Suppressor macrophage (primary cell): Measurements from ENCODE around the gene RHOV.

Experiments used
- DNase-seq, 4 experiments: peaks; one replicate each; pipeline ENCODE4 v3.0.0-alpha.2; 2020 to 2022

The RHOV gene

GRCh38 chr15:40845036-40845435 lies 29.0 kb downstream of the RHOV start:
- DNase-seq: peak in 3 of 4 experiments; percentile 48 to 55 (median 49)

DNA sequence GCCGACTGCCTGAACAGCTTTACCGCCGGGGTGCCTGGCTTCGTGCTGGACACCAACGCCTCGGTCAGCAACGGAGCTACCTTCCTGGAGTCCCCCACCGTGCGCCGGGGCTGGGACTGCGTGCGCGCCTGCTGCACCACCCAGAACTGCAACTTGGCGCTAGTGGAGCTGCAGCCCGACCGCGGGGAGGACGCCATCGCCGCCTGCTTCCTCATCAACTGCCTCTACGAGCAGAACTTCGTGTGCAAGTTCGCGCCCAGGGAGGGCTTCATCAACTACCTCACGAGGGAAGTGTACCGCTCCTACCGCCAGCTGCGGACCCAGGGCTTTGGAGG lies 29.4 kb downstream of the RHOV start:
- DNase-seq: peak; percentile 48 to 73 (median 59)

- DNase-seq: peak; percentile 38 to 83 (median 64)
Observed at GRCh38 chr15:40843885-40844695, 29.9 kb downstream of the RHOV start, which contains the start of gene SPINT1. SPINT1 (plus strand) TSS chr15:40844048; CDS start chr15:40844555, 507 bp downstream.

DNA sequence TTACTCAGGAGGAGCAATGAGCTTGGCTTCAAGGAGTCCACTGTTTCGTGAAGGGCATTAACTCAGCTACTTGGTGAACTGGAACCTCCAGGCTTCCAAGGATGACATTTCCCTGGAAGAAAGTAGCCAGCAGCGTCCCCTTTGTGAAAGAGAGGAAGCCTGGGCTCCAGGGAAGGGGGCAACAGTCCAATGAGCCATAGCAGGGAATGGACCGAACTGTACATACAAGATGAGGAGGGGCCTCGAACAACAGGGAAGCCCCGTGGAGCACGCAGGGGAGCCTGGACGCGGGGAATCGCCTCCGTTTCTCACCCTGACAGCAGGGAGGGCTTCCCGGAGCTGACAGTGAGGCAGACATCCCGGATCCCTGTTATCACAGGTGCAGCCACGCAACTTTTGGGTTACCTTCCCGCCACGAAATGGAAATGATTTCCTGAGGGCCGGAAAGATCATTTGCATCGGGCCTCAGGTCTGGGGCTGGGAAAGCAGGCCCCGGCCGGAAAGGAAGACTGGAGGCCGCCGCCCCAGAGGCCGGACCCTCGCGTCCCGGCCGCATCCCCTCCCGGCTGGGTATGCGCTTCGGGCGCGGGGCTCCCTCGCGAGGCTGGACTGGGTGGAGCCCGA lies 30.7 kb downstream of the RHOV start:
- DNase-seq: no peak

- DNase-seq: no peak
Observed at GRCh38 chr15:40841741-40842140, 32.3 kb downstream of the RHOV start.

- DNase-seq: no peak
Observed at GRCh38 chr15:40838756-40839155, 35.3 kb downstream of the RHOV start.

GRCh38 chr15:40836020-40836419 lies 38.0 kb downstream of the RHOV start:
- DNase-seq: no peak

DNA sequence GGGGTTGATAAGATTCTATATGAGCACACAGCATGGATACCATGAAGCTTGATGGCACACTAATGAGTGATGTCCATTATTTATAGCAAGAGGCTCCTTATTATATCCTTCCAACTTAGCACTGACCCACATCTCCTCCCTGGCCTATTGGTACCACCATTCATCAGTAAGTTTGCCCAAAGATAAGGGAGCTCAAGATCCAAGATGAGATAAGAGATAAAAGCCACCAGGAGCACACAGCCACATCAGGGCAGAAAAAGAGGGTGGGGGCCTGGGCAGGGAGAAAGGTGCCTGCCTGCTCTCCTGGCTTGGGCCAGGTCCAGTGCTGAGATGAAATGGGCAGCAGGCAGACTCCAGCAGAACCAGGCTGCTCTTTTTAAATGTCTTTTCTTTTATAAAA lies 41.1 kb downstream of the RHOV start:
- no peak for DNase-seq

DNA sequence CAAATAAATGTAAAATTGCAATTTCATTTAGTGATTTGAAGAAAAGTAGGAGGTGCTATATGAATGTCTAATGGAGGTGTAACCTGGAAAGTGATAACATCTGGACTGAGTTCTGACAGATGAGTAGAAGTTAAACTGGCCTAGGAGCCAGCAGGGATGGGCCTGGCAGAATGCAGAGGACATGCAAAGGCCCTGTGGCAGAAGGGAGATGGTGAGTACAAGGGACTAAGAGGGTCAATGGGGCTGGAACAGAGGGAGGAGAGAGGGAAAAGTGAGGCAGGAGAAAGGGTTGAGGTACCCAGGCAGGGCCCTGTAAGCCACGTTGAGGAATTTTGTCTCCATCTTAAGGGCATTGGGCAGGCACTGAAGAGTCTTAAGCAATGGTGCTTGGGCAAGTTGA lies 42.2 kb downstream of the RHOV start:
- no peak for DNase-seq

GRCh38 chr15:40830884-40831283 lies 43.1 kb downstream of the RHOV start:
- no peak for DNase-seq

DNA sequence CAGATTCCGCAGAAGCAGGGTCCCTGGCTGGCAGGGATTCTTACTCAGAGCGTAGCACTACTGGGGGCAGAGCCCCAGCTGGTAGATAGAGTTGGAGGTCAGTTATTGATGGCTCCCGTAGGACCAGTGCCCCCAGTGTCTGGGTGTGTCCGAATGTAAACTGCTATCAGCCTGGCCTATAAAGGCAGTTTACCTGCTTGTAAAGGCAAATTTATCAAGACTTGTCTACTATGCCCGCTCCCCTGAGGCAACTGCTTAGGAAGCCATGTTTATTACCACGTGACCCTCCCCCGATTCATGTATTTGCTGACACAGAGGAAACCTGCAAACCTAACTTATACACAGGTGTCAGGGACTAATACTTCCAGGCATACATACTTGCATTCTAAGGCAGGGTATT lies 44.9 kb downstream of the RHOV start:
- DNase-seq: no peak

GRCh38 chr15:40828447-40829036 lies 45.5 kb downstream of the RHOV start, which contains the start of gene PPP1R14D:
PPP1R14D (minus strand) TSS chr15:40828708; CDS start chr15:40828641, 67 bp downstream.
- DNase-seq: no peak

DNA sequence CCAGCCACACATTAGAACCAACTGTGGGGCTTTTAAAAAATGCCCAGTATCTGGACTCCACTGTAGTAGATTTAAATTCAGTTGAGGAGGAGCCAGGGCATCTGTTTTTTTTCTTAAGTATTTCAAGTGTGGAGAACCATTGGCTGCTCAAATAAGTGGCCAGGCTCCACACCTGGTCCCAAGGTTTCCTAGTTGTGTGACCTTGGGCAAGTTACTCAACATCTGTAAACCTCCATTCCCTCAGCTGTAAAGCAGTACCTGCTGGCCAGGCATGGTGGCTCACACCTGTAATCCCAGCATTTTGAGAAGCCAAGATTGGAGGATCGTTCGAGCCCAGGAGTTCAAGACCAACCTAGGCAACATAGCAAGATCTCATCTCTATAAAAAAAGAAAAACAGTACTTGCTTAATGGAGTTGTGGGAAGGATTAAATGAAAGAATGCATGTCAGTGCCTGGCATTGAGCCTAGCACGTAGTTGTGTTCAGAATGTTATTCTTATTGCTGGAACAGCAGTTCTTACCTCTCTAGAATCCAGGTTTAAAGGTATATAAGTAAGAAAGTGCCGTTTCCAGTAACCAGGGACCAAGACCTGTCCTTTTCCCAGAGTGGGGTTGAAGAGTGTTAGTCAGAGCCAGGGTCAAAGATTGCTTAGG lies 47.5 kb downstream of the RHOV start:
- DNase-seq: no peak

- DNase-seq: no peak
Observed at GRCh38 chr15:40825661-40826422, 48.2 kb downstream of the RHOV start.

- DNase-seq: peak in 2 of 4 experiments; percentile 16 to 24
Observed at GRCh38 chr15:40823572-40824343, 50.3 kb downstream of the RHOV start.
